OCI-LY7 (cell line): ENCODE results near the gene NDUFAF5. TPM values are rescaled to one million over a fixed set of nuclear protein-coding genes. Genes with fewer than 3 reads are reported as not detected.

Experiments used
- BruUV-seq: library from RNA; stranded (reverse); fragments of 400-500 nt; replicated peaks from 2 replicates; lab custom pipeline; 2021; lab: Mats Ljungman, UMichigan
- CTCF ChIA-PET: fragments of 300-600 bp; sonication (Branson Sonifier 250); formaldehyde crosslinking; loops from one replicate; lab custom pipeline; 2022; ENCODE audit warnings: antibody characterized with exemption; ENCODE audit not compliant: unreplicated experiment; lab: Charles Lee
- POLR2A ChIA-PET: fragments of 300-600 bp; sonication (Branson Sonifier 250); formaldehyde crosslinking; loops from one replicate; lab custom pipeline; 2022; ENCODE audit warnings: antibody characterized with exemption; lab: Charles Lee
- DNase-seq: peaks from one replicate; pipeline ENCODE4 v3.0.0-alpha.2; 2015; ENCODE audit warnings: low spot score
- H2AFZ ChIP-seq: fragments of 200-600 bp; sonication (generic), shearing (Covaris generic); 2 replicates; pipeline ENCODE4 v1.6.1; 2014; ENCODE audit warnings: mild to moderate bottlenecking, antibody characterized with exemption, low read length, moderate library complexity
- H3K27ac ChIP-seq: fragments of 200-600 bp; sonication (generic); 2 replicates; pipeline ENCODE4 v1.5.1; 2014; ENCODE audit warnings: mixed run types, low read depth, mild to moderate bottlenecking, moderate library complexity, low read length, inconsistent platforms; ENCODE audit not compliant: poor library complexity, severe bottlenecking
- H3K36me3 ChIP-seq: fragments of 200-600 bp; sonication (generic); 2 replicates; pipeline ENCODE4 v1.6.1; 2014; ENCODE audit warnings: mild to moderate bottlenecking, antibody characterized with exemption, low read length, moderate library complexity, mixed read lengths; ENCODE audit not compliant: insufficient read depth
- H3K4me1 ChIP-seq: fragments of 200-600 bp; sonication (generic); 2 replicates; pipeline ENCODE4 v1.5.1; 2014; ENCODE audit warnings: mild to moderate bottlenecking, low read length; ENCODE audit not compliant: insufficient read depth, poor library complexity, severe bottlenecking
- H3K4me2 ChIP-seq: fragments of 200-600 bp; sonication (generic); 2 replicates; pipeline ENCODE4 v1.6.1; 2014; ENCODE audit warnings: mild to moderate bottlenecking, low read length
- H3K4me3 ChIP-seq: fragments of 200-600 bp; sonication (generic); 2 replicates; pipeline ENCODE4 v1.5.1; 2014; ENCODE audit warnings: mild to moderate bottlenecking, low read depth, low read length; ENCODE audit not compliant: poor library complexity, severe bottlenecking
- H3K79me2 ChIP-seq: fragments of 200-600 bp; sonication (generic); 2 replicates; pipeline ENCODE4 v1.6.1; 2016; ENCODE audit warnings: low read depth, mild to moderate bottlenecking, low read length, moderate library complexity, mixed read lengths; ENCODE audit not compliant: insufficient read depth
- H3K9me2 ChIP-seq: fragments of 200-600 bp; sonication (generic); 2 replicates; pipeline ENCODE4 v1.6.1; 2016; ENCODE audit warnings: mild to moderate bottlenecking, low read length, mixed read lengths; ENCODE audit not compliant: insufficient read depth
- H3K9me3 ChIP-seq: fragments of 200-600 bp; sonication (generic); 2 replicates; pipeline ENCODE4 v1.6.1; 2014; ENCODE audit warnings: mild to moderate bottlenecking, mixed run types, low read length, mixed read lengths
- H4K20me1 ChIP-seq: fragments of 200-600 bp; sonication (generic); 2 replicates; pipeline ENCODE4 v1.6.1; 2014; ENCODE audit warnings: mild to moderate bottlenecking, antibody characterized with exemption, low read length, moderate library complexity, mixed read lengths; ENCODE audit not compliant: insufficient read depth
- CTCF ChIP-seq: fragments of 200-600 bp; sonication (generic); conservative IDR thresholded peaks from 2 replicates; pipeline ENCODE4 v1.5.1; 2014; ENCODE audit warnings: mild to moderate bottlenecking, antibody characterized with exemption, low read length, moderate library complexity, mixed read lengths
- EZH2phosphoT487 ChIP-seq: fragments of 200-600 bp; sonication (generic); IDR thresholded peaks from 2 replicates; pipeline ENCODE4 v1.6.1; 2018; ENCODE audit warnings: low read depth, borderline replicate concordance, mild to moderate bottlenecking, mixed run types, antibody characterized with exemption, low read length, moderate library complexity, mixed read lengths
- intact Hi-C: fragments of 100-400 bp; cut with micrococcal nuclease; formaldehyde crosslinking; loops from one replicate; pipeline ENCODE4 v1.10.0; 2022; ENCODE audit not compliant: unreplicated experiment
- total RNA-seq, 2 experiments: library from RNA; depleted of rRNA in 1 of 2; stranded (reverse); fragments of >200 nt in 1 of 2; shearing (Covaris generic) in 1 of 2; gene quantifications; 2 replicates each; pipeline ENCODE4 v1.2.3, GENCODE V29; 2014 to 2022

Gene NDUFAF5
- total RNA-seq, 2 experiments from 2014 or later = 27.3 to 35.4 TPM

- ChIA-PET POLR2A (interaction anchor here (0.7 kb wide), 1 partner anchor 365 kb away, joined by 3 read pairs; no protein-coding TSS in a partner anchor), CTCF (no interaction called here)
- Histone ChIP-seq H3K36me3 (no peaks in the 10 kb centered on the region), H3K79me2 (no peaks in the 10 kb centered on the region), H3K27ac (no peak overlapping the region), H4K20me1 (no peaks in the 10 kb centered on the region), H3K9me2 (no peaks in the 10 kb centered on the region), H3K4me3 (no peak overlapping the region), H3K4me1 (no peaks in the 10 kb centered on the region), H3K9me3 (no peaks in the 10 kb centered on the region), H2AFZ (no peak overlapping the region), H3K4me2 (no peak overlapping the region)
- no peak for DNase-seq
- intact Hi-C loops = no loop called here
- TF ChIP-seq EZH2phosphoT487 (no peak), CTCF (no peak)
- no TSS peak for BruUV-seq
Measured at GRCh38 chr20:13857304-13857703, 72.5 kb downstream of the NDUFAF5 start.

- DNase-seq = no peak
- no peaks in the 10 kb centered on the region for H3K9me3 ChIP-seq
- H3K79me2 ChIP-seq = no peaks in the 10 kb centered on the region
- H2AFZ ChIP-seq = no peak overlapping the region
- no peak overlapping the region for H3K4me2 ChIP-seq
- H3K4me3 ChIP-seq = no peak overlapping the region
- intact Hi-C loops = no loop called here
- no peaks in the 10 kb centered on the region for H4K20me1 ChIP-seq
- no peak for TF ChIP-seq CTCF
- no peak for TF ChIP-seq EZH2phosphoT487
- BruUV-seq = no TSS peak
- H3K4me1 ChIP-seq = no peaks in the 10 kb centered on the region
- H3K9me2 ChIP-seq = no peaks in the 10 kb centered on the region
- POLR2A ChIA-PET = interaction anchor here (0.5 kb wide), 1 partner anchor 30 kb away, joined by 3 read pairs; no protein-coding TSS in a partner anchor
- H3K36me3 ChIP-seq = no peaks in the 10 kb centered on the region
- CTCF ChIA-PET = no interaction called here
- no peak overlapping the region for H3K27ac ChIP-seq
Measured at GRCh38 chr20:13857961-13858360, 73.1 kb downstream of the NDUFAF5 start.

- DNase-seq = no peak
- Histone ChIP-seq H3K36me3 (no peaks in the 10 kb centered on the region), H4K20me1 (no peaks in the 10 kb centered on the region), H2AFZ (no peak overlapping the region), H3K27ac (no peak overlapping the region), H3K79me2 (no peaks in the 10 kb centered on the region), H3K9me3 (no peaks in the 10 kb centered on the region), H3K4me1 (no peaks in the 10 kb centered on the region), H3K4me3 (no peak overlapping the region), H3K4me2 (no peak overlapping the region), H3K9me2 (no peaks in the 10 kb centered on the region)
- POLR2A ChIA-PET = interaction anchor here (0.5 kb wide), 1 partner anchor 11 kb away, joined by 3 read pairs; no protein-coding TSS in a partner anchor
- intact Hi-C loops = no loop called here
- TF ChIP-seq CTCF (no peak), EZH2phosphoT487 (no peak)
- no TSS peak for BruUV-seq
- CTCF ChIA-PET = no interaction called here
Measured at GRCh38 chr20:13858439-13858838, 73.6 kb downstream of the NDUFAF5 start.
